ENCODE measurements around the gene COL11A2. TPM values are rescaled to one million over a fixed set of nuclear protein-coding genes. Genes with fewer than 3 reads are reported as not detected.
A peak's percentile ranks its signal among the peaks of the same experiment; 100 is the strongest.

Gene COL11A2
- total and polyA plus RNA-seq, 2 of the 13 experiments (the other 11 are each of a cell fraction or from before 2014, with no cell fraction given): 0.55 TPM

- TF ChIP-seq MYPOP (CRISPR knock-in tag; IDR thresholded peaks at IDR 0.05) (peak; percentile 14), PRDM15 (CRISPR knock-in tag; IDR thresholded peaks at IDR 0.05) (peak; percentile 100), NFE2L2 (IDR thresholded peaks at IDR 0.05; ENCODE audit: low read length) (no peak), ZNF501 (CRISPR knock-in tag; IDR thresholded peaks at IDR 0.05) (peak; percentile 89), RAD51 (IDR thresholded peaks at IDR 0.05; ENCODE audit: borderline replicate concordance) (no peak), CBX1 (IDR thresholded peaks at IDR 0.05; ENCODE audit: low read depth) (peak; percentile 19), USF2 (IDR thresholded peaks at IDR 0.05; ENCODE audit: low read depth, low read length) (0 out of 2 replicates have a peak, but pooled peaks have one; percentile 20), USF2 (CRISPR knock-in tag; IDR thresholded peaks at IDR 0.05; ENCODE audit: borderline replicate concordance) (peak; percentile 36; the same call in 1 of the 2 replicates), ZIK1 (CRISPR knock-in tag; IDR thresholded peaks at IDR 0.05; ENCODE audit: borderline replicate concordance, low read depth) (no peak), SIX4 (CRISPR knock-in tag; IDR thresholded peaks at IDR 0.05) (peak; percentile 4; the same call in 1 of the 2 replicates), JUN (CRISPR knock-in tag; IDR thresholded peaks at IDR 0.05) (peak; percentile 20; the same call in 1 of the 2 replicates), MXD1 (CRISPR knock-in tag; IDR thresholded peaks at IDR 0.05) (0 out of 2 replicates have a peak, but pooled peaks have one; percentile 25), NR2F6 (IDR thresholded peaks at IDR 0.05) (no peak; the same call in 1 of the 2 replicates), NR2F6 (CRISPR knock-in tag; IDR thresholded peaks at IDR 0.05) (0 out of 2 replicates have a peak, but pooled peaks have one; percentile 5), ZNF329 (CRISPR knock-in tag; IDR thresholded peaks at IDR 0.05; ENCODE audit: low read depth) (0 out of 2 replicates have a peak, but pooled peaks have one; percentile 74), GATAD2A (CRISPR knock-in tag; IDR thresholded peaks at IDR 0.05) (peak; percentile 63; the same call in 1 of the 2 replicates), ARID3A (IDR thresholded peaks at IDR 0.05; ENCODE audit: low read depth, low read length) (no peak; the same call in 1 of the 2 replicates), NCOA1 (CRISPR knock-in tag; IDR thresholded peaks at IDR 0.05) (peak; percentile 78; the same call in 1 of the 2 replicates), ASH2L (IDR thresholded peaks at IDR 0.05; ENCODE audit: insufficient read length, low read depth, low read length) (peak; percentile 97)
These were observed 8.2 kb upstream of the COL11A2 start, which contains the start of the genes RXRB and SLC39A7 (continued) for GRCh38 chr6:33200219-33201146.
